Bone marrow (tissue), 2 donors: ENCODE measurements around the gene PRSS36.

Source experiments
- DNase-seq, 2 donors: peaks; one replicate each; lab custom pipeline; 2025; lab: John Stamatoyannopoulos, UW

PRSS36 gene

GRCh38 chr16:31099860-31100638, 49.8 kb downstream of the PRSS36 start:
- DNase-seq: no peak

GRCh38 chr16:31094424-31095120, 55.3 kb downstream of the PRSS36 start, which contains the start of gene VKORC1:
TSS of gene VKORC1 (minus strand) at chr16:31094797. CDS start at chr16:31094729, 68 bp downstream.
- DNase-seq: peak; percentile 76 to 96

GRCh38 chr16:31094088-31094423, 55.8 kb downstream of the PRSS36 start:
- DNase-seq: no peak

- DNase-seq: no peak
Measured at GRCh38 chr16:31093132-31093703, 56.6 kb downstream of the PRSS36 start.

GRCh38 chr16:31092330-31092729, 57.5 kb downstream of the PRSS36 start:
- DNase-seq: no peak

- no peak for DNase-seq
Measured at GRCh38 chr16:31090540-31090939, 59.3 kb downstream of the PRSS36 start.

- DNase-seq: no peak
Measured at GRCh38 chr16:31089199-31089598, 60.7 kb downstream of the PRSS36 start.
